Epithelial cell of esophagus (primary cell): ENCODE results near the gene CACNA2D1.

Source experiments
- DNase-seq: peaks from one replicate; pipeline ENCODE4 v3.0.0; 2010; ENCODE audit warnings: low read depth
- H3K4me3 ChIP-seq: 2 replicates; pipeline ENCODE4 v1.5.1; 2011; ENCODE audit warnings: mild to moderate bottlenecking, low read length, control low read depth
- CTCF ChIP-seq: IDR thresholded peaks from 2 replicates; pipeline ENCODE4 v1.5.1; 2011; ENCODE audit warnings: low read depth, mild to moderate bottlenecking, low read length, control low read depth, inconsistent platforms; ENCODE audit not compliant: insufficient read depth; ENCODE audit errors: missing control alignments

CACNA2D1 gene

GRCh38 chr7:82318786-82319185 lies 124.8 kb downstream of the CACNA2D1 start:
- no peak for TF ChIP-seq CTCF
- no peak for DNase-seq

GRCh38 chr7:82317760-82318159 lies 125.8 kb downstream of the CACNA2D1 start:
- no peak for TF ChIP-seq CTCF
- H3K4me3 ChIP-seq, result no peak overlapping the region
- no peak for DNase-seq

More at GRCh38 chr7:82318786-82319185, 124.8 kb downstream of the CACNA2D1 start:
- H3K4me3 ChIP-seq, result no peak overlapping the region

GRCh38 chr7:82317257-82317721 lies 126.3 kb downstream of the CACNA2D1 start:
- no peak overlapping the region for H3K4me3 ChIP-seq
- no peak for DNase-seq
- no peak for TF ChIP-seq CTCF

- no peak for DNase-seq
- H3K4me3 ChIP-seq, result no peak overlapping the region
- no peak for TF ChIP-seq CTCF
Measured at GRCh38 chr7:82313269-82313668, 130.3 kb downstream of the CACNA2D1 start.

- DNase-seq, result no peak
- no peak for TF ChIP-seq CTCF
- no peak overlapping the region for H3K4me3 ChIP-seq
Measured at GRCh38 chr7:82312646-82313045, 130.9 kb downstream of the CACNA2D1 start.

- no peak overlapping the region for H3K4me3 ChIP-seq
- DNase-seq, result no peak
- no peak for TF ChIP-seq CTCF
Measured at GRCh38 chr7:82305347-82306005, 138.1 kb downstream of the CACNA2D1 start.

GRCh38 chr7:82294865-82295264 lies 148.7 kb downstream of the CACNA2D1 start:
- TF ChIP-seq CTCF, result no peak
- no peak for DNase-seq
- no peak overlapping the region for H3K4me3 ChIP-seq
